HG03439 (cell line): ENCODE measurements around the gene COL9A3.

Source experiments
- ATAC-seq: cut with Tn5 transposase; IDR thresholded peaks from one replicate; pipeline ENCODE4 v1.9.1; 2021; ENCODE audit warnings: mild to moderate bottlenecking, moderate library complexity; ENCODE audit not compliant: unreplicated experiment

The COL9A3 gene

GRCh38 chr20:62876902-62877816 is 60.3 kb downstream of the COL9A3 start:
- ATAC-seq, result no peak

DNA sequence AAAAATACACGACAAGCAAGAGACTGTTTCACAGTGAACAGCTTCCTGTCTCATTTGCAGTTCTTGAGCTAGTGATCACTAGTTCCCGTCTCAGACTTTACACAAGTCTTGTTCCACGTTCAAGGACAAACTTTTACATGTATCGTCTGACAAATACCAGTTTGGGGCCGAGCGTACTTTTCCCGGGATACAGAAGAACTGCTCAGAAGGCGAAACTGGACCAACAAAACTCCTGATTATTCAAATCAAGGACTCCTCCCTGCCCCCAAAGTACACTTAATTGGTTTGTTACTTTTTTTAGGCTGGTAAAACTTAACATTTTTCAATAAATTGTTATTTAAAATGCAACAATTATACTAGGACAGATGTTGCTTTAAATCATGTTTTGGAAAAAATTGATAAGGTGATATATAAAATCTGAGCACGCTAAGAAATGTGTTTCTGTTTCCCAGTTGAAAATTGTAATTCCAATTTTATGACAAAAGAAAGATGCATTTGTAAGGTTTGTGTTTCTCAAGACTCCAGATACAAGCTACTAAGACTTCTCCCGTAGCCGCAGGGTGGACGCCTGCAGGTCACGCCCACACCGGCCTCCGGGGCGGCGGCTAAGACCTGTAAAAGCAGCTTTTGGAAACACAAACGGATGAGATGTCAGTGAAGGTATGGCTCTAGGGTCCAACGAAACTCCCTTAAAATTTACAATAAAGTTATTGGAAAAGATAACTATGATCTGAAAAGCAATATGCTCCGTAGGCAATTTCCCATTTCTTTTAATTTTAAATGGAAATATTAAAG is 61.6 kb downstream of the COL9A3 start:
- no peak for ATAC-seq

DNA sequence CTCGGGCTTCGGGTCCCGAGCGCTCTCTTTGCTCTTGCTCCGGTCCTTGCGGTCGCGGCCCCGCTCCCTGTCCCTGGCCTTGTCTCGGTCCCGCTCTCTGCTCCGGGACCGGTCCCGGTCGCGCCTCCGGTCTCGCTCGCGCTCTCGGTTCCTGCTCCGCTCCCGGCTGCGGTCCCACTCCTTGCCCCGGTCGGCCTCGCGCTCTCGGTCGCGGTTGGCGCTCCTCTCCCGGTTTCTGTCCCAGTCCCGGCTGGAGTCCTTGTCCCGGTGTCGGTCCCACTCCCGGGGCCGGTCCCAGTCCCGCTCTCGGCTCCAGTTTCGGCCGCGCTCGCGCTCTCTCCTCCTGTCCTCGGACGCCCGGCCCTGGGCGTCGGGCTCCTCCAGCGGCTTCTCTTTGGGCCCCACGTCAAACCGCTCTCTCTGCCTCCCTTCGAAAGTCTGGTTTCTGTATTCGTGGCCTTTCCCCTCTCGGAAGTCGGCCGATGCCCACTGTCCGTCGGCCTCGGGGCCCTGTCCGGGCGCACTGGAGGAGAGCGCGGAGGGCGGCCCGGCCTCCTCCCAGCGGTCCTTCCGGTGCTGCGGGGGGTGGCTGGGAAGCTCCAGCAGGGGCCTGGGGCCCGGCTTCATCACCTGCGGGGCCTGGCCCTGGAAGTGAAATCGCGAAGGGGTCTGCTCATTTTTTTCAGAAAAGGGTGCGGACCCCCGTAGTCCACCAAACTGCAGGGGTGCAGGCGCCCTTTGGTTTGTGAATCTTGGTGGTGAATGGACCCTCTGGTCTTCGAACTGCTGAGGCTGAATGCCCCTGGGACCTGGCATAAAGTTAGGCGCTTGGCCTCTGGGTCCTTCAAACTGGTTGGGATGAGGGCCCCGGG is 62.7 kb downstream of the COL9A3 start:
- no peak for ATAC-seq

GRCh38 chr20:62880147-62880934 is 63.5 kb downstream of the COL9A3 start:
- no peak for ATAC-seq

- ATAC-seq, result no peak
These were observed 64.2 kb downstream of the COL9A3 start for GRCh38 chr20:62880935-62881661.

- ATAC-seq, result no peak
These were observed 65.0 kb downstream of the COL9A3 start for GRCh38 chr20:62881662-62882395.

DNA sequence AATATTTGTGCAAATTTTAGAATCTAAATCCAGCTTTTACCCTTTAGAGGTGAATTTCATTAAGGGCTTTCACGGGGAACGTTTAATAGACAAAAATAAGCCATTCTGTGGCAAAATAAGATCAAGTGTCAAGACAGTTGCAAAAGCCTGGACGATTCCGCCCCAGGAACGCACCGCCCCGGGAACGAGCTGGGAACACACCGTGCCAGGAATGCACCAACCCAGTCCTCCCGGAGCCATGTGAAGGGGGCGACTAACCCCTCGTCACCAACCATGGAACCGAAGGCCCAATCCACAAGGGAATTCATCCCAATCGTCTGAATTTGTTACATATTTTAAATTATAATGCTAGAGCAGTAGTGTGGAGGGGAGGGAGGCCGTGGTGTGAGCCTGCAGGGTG is 65.6 kb downstream of the COL9A3 start:
- ATAC-seq, result no peak

DNA sequence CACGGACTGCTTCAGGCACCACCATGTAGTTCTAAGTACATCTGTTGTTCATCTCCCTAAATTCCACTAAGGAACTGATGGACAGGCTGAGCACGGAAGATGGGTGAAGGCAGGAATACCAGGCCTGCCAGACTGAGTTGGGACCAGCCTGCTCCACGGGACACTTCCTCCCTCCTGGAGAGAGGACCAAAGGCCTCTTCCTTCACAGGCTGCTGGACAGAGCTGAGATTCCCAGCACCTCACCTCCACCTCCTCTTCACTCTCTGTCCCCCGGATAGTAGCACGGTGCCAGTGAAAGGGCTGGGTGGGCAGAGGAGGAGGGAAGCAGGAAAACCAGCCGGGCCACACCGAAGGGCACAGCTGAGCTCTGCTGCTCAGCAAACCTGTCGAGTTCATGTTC is 67.7 kb downstream of the COL9A3 start:
- no peak for ATAC-seq

- no peak for ATAC-seq
These were observed 68.4 kb downstream of the COL9A3 start for GRCh38 chr20:62885046-62885895.

DNA sequence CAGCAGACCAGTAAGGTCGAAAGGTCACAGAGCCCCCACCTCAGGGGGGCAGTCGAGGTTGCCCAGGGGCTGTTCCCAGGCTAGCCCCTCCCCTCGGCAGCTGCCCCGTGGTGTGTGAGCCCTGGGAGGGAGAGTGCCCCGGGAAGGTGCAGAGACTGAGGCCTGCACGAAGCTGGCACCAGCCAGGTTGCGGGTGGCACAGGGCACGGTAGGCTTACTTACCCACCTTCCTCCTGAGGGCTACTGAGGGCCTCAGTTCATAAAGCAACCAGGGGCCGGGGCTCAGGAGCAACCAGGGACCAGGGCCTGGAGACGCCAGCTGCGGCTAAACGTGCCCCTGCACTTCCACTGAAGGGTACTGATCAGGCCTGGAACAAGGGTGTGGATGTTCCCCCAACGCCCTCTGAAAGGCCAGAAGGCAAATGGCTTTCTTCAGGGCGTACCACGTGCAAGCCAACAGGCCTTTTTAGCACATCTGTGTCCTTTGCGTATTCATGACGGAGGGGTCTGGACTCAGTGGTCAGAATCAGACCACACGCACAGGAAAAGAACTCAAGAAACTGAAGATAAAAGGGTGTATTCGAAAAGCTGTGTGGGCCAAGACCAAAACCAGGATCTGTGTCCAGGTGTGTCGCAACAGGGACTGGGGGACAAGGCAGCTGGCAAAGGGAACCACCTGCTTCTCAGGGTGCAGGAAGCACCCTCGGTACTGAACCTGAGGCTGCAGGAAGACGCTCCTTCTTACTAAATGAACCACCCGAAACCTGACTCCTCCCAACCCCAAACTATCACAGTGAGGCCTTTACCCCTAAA is 69.3 kb downstream of the COL9A3 start:
- no peak for ATAC-seq

GRCh38 chr20:62886709-62887058 is 69.8 kb downstream of the COL9A3 start:
- no peak for ATAC-seq

- ATAC-seq, result no peak
These were observed 70.5 kb downstream of the COL9A3 start for GRCh38 chr20:62887152-62887859.

DNA sequence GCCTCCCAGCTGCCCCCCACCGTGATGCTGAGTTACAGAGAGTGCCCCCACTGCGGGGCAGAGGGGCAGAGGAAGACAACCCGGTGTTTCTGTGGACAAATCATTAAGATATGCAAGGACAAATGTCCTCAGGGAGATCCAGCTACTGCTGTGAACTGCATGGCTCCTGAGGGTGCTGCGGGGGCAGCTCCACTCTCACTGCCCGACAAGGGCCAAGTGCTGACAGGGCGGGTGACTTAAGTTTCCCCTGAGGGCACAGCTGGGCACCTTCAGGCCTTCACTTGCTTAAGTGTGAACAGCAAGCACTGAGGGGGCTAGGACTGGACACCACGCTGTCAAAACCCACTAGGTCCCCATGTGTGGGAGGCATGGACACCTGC is 71.0 kb downstream of the COL9A3 start:
- ATAC-seq, result no peak

GRCh38 chr20:62888406-62888805 is 71.6 kb downstream of the COL9A3 start:
- no peak for ATAC-seq

GRCh38 chr20:62888910-62889309 is 72.1 kb downstream of the COL9A3 start:
- ATAC-seq, result no peak

- ATAC-seq, result no peak
These were observed 72.6 kb downstream of the COL9A3 start for GRCh38 chr20:62889411-62889810.

DNA sequence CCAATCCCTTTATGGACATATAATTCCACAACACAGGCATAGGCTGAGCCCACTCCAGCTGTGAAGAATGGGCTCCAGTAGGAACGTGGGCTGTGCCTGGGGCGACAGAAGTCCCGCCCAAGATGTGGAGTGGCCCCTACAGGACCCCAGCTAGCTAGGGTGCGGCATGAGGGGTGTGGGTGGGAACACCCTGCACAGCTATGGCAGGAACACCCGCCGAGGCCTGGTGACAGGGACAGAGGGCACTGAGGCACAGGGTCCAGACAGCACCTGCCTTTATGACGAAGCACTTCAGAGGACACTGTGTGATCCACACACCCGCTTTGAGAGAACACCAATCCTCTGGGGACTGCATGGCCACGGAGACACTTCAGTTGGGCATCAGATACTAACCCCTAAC is 73.0 kb downstream of the COL9A3 start:
- no peak for ATAC-seq
